ENCODE measurements around the gene SLC39A9.
"Not testable (repeated sequence)": the region's sequence is repeated elsewhere in the genome, so short reads cannot be mapped to it uniquely, and the experiment has no call there.

Gene SLC39A9

DNA sequence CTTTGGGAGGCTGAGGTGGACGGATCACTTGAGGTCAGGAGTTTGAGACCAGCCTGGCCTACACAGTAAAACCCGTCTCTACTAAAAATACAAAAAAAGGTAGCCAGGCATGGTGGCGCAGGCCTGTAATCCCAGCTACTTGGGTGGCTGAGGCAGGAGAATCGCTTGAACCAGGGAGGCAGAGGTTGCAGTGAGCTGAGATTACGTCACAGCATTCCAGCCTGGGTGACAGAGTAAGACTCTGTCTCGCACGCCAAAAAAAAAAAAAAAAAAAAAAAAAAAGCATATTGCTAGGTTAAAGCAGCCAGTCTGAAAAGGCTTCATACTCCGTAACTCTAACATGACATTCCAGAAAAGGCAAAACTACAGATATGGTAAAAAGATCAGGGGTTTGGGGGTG, 7.1 kb upstream of the SLC39A9 start:
- Mint-ChIP-seq H3K4me1 (ENCODE audit: low read depth) (peaks cover 38% of the 10 kb centered on the region), H3K36me3 (ENCODE audit: low read depth) (peaks cover 66% of the 10 kb centered on the region)
- H3K27ac Mint-ChIP-seq; H3K4me3 Mint-ChIP-seq; H3K27me3 Mint-ChIP-seq (ENCODE audit: low read depth); H3K9me3 Mint-ChIP-seq: not testable (repeated sequence)

DNA sequence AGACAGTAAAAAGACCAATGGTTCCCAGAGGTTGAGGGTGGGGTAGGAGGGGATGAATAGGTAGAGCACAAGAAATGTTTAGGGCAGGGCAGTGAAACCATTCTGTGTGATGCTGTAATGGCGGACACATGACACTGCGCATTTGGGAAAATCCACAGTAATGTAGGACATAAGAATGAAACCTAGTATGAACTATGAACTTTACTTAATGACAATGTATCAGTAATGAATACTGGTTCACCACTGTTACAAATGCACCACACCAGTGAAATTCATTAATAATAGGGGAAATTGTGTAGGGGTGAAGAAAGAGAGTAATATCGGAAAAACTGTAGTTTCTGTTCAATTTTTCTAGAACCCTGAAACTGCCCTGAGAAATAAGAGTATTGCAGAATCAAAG, 6.0 kb upstream of the SLC39A9 start:
- no peaks in the 10 kb centered on the region for H3K27me3 Mint-ChIP-seq (ENCODE audit: low read depth)
- peaks cover 42% of the 10 kb centered on the region for H3K4me1 Mint-ChIP-seq (ENCODE audit: low read depth)
- H3K9me3 Mint-ChIP-seq, result no peaks in the 10 kb centered on the region
- no peak overlapping the region for H3K27ac Mint-ChIP-seq
- peaks cover 64% of the 10 kb centered on the region for H3K36me3 Mint-ChIP-seq (ENCODE audit: low read depth)
- H3K4me3 Mint-ChIP-seq, result no peak overlapping the region

DNA sequence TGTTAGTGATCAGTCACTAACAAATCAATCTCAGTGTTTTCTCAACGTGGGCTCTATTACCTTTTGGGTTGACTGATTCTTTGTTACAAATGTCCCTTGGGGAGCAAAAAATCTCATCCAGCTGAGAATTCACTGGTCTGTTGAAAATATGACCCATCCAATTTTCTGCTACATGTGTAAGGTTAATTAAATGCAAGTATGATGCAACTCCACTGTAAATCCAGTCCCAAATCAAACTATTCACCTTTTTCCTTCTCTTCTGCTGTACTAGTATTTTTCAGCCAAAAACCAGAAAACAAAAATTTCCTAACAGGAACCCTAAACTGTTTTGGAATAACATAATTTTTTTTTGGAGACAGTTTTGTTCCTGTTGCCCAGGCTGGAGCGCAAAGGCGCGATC, 2.6 kb upstream of the SLC39A9 start:
- no peak overlapping the region for H3K27ac Mint-ChIP-seq
- H3K27me3 Mint-ChIP-seq (ENCODE audit: low read depth), result no peaks in the 10 kb centered on the region
- H3K9me3 Mint-ChIP-seq, result no peaks in the 10 kb centered on the region
- peaks cover 57% of the 10 kb centered on the region for H3K4me1 Mint-ChIP-seq (ENCODE audit: low read depth)
- peaks cover 65% of the 10 kb centered on the region for H3K36me3 Mint-ChIP-seq (ENCODE audit: low read depth)
- no peak overlapping the region for H3K4me3 Mint-ChIP-seq

DNA sequence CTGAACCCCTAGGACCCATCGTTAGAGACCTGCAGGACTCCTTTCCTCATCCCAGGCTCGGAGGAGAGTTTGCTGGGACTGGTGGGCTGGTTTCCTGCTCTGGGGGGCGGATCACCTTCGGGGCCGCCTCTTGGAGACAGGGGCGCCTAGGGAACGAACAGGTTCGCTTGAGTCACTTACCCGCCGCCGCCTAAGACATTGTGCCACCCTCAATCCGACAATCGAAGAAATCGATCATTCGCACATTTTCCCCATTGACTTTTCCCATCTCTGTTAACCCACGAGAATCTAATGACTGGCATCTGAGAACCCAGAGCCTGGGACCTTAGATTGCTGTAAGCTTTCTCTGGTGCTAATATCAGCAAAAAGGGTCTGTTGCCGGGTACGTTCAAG, 322 bp downstream of the SLC39A9 start:
- Mint-ChIP-seq H3K9me3 (no peaks in the 10 kb centered on the region), H3K27ac (peak overlapping the region; percentile 100), H3K4me3 (peak overlapping the region; percentile 96), H3K36me3 (ENCODE audit: low read depth) (peaks cover 44% of the 10 kb centered on the region), H3K4me1 (ENCODE audit: low read depth) (peaks cover 49% of the 10 kb centered on the region), H3K27me3 (ENCODE audit: low read depth) (no peaks in the 10 kb centered on the region)

DNA sequence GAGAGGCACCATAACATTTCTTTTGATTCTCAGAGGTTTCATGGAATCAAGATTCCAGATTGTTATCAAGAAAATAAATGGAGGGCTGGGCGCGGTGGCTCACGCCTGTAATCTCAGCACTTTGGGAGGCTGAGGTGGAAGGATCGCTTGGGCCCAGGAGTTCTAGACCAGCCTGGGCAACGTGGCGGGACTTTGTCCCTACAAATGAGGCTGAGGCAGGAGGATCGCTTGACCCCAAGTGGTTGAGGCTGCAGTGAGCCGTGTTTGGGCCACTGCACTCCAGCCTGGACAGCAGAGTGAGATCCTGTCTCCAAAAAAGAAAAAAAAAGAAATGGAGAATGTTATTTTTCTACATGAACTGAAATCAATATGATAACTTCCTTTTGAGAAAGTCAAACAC, 1.3 kb downstream of the SLC39A9 start:
- Mint-ChIP-seq H3K4me1 (ENCODE audit: low read depth) (peaks cover 52% of the 10 kb centered on the region), H3K27me3 (ENCODE audit: low read depth) (no peaks in the 10 kb centered on the region), H3K36me3 (ENCODE audit: low read depth) (peaks cover 40% of the 10 kb centered on the region), H3K4me3 (peak overlapping the region; percentile 96), H3K9me3 (no peaks in the 10 kb centered on the region), H3K27ac (no peak overlapping the region)

DNA sequence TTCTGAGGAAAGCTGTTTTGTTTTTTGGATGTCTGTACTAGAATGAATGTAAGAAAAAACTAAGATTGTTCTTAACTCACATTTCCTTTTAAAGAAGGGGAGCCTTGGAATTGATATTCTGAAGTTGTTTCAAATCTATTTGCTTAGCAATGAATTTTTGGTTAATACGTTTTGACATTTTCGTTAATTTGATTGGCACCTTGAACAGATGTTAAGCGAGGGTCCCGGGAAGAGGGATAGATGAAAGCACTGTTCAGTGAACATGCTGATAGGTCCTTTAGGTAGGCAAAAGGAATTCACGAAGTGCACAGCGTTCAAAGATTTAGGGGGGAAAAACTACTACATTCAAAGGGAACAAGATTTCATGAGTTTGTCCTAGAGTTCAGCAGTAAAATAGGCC, 1.7 kb downstream of the SLC39A9 start:
- Mint-ChIP-seq H3K4me3 (peak overlapping the region; percentile 96), H3K9me3 (no peaks in the 10 kb centered on the region), H3K27ac (no peak overlapping the region), H3K27me3 (ENCODE audit: low read depth) (no peaks in the 10 kb centered on the region), H3K36me3 (ENCODE audit: low read depth) (peaks cover 38% of the 10 kb centered on the region), H3K4me1 (ENCODE audit: low read depth) (peaks cover 52% of the 10 kb centered on the region)

DNA sequence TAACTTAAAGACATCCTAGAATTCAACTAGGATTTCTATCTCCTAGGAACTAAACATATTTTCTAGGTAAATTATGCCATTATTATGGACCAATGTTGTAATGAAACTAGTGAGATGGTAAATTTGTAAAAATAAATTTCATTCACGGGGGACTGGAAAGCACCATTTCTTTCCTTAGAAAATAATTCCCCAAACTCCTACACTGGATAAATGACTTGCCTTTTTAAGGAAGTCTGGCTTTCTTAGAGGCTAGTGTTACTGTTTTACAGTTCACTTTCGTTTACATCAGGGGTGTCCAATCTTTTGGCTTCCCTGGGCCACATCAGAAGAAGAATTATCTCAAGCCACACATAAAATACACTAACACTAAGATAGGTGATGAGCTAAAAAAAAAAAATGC, 3.3 kb downstream of the SLC39A9 start:
- Mint-ChIP-seq H3K27ac (no peak overlapping the region), H3K4me3 (no peak overlapping the region), H3K9me3 (no peaks in the 10 kb centered on the region), H3K27me3 (ENCODE audit: low read depth) (no peaks in the 10 kb centered on the region), H3K36me3 (ENCODE audit: low read depth) (peaks cover 22% of the 10 kb centered on the region), H3K4me1 (ENCODE audit: low read depth) (peaks cover 36% of the 10 kb centered on the region)

DNA sequence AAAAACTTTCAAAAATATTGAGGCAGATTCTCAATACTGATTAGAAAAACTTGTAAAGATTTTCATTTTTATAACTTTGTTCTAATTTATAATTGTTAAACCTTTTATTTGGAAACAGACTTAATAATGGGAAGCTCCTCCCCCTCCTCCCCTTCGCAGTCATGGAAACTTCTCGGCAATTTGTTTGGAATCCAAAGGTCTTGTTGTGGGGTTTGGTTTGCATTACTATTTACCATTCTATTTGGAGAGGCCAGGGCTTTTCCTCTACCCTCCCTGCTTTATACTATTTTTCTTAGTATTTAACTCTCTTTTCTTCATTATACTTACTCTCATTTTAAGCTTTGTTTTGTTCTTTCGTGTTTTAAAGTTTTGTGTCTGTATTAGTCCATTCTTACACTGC, 6.0 kb downstream of the SLC39A9 start:
- peaks cover 9% of the 10 kb centered on the region for H3K36me3 Mint-ChIP-seq (ENCODE audit: low read depth)
- H3K4me3 Mint-ChIP-seq, result no peak overlapping the region
- no peaks in the 10 kb centered on the region for H3K27me3 Mint-ChIP-seq (ENCODE audit: low read depth)
- peaks cover 27% of the 10 kb centered on the region for H3K4me1 Mint-ChIP-seq (ENCODE audit: low read depth)
- no peaks in the 10 kb centered on the region for H3K9me3 Mint-ChIP-seq
- H3K27ac Mint-ChIP-seq, result no peak overlapping the region

DNA sequence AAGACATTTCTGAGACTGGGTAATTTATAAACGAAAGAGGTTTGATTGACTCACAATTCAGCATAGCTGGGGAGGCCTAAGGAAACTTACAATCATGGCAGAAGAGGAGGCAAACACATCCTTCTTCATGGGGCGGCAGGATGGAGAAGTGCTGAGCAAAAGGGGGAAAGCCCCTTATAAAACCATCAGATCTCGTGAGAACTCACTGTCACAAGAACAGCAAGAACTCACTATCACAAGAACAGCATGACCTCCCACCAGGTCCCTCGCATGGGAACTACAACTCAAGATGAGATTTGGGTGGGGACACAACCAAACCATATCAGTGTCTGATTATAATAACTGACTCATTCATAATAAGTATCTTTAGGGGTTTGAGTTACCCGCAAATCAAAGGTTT, 6.4 kb downstream of the SLC39A9 start:
- Mint-ChIP-seq H3K27me3 (ENCODE audit: low read depth) (no peaks in the 10 kb centered on the region), H3K4me1 (ENCODE audit: low read depth) (peaks cover 24% of the 10 kb centered on the region), H3K9me3 (no peaks in the 10 kb centered on the region), H3K27ac (no peak overlapping the region), H3K4me3 (no peak overlapping the region), H3K36me3 (ENCODE audit: low read depth) (peaks cover 9% of the 10 kb centered on the region)

DNA sequence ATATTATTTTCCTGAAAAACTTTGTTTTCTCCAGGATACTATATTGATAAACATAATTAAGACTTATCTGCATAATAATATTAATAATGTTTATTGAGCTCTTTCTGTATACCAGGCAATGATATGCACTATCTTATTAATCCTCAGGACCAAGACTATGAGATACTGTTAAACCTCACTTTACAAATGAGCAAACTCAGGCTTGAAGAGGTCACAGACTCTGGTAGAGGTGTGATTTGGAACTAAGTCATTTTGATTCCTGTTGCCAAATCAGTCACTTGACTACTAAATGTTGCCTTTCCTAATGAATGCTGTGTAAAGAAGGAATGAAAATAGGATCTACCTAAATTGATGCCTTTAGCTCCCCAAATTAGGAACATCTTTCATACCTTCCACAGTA, 7.3 kb downstream of the SLC39A9 start:
- Mint-ChIP-seq H3K27ac (no peak overlapping the region), H3K27me3 (ENCODE audit: low read depth) (no peaks in the 10 kb centered on the region), H3K4me1 (ENCODE audit: low read depth) (peaks cover 15% of the 10 kb centered on the region), H3K36me3 (ENCODE audit: low read depth) (peaks cover 4% of the 10 kb centered on the region), H3K4me3 (no peak overlapping the region), H3K9me3 (no peaks in the 10 kb centered on the region)

DNA sequence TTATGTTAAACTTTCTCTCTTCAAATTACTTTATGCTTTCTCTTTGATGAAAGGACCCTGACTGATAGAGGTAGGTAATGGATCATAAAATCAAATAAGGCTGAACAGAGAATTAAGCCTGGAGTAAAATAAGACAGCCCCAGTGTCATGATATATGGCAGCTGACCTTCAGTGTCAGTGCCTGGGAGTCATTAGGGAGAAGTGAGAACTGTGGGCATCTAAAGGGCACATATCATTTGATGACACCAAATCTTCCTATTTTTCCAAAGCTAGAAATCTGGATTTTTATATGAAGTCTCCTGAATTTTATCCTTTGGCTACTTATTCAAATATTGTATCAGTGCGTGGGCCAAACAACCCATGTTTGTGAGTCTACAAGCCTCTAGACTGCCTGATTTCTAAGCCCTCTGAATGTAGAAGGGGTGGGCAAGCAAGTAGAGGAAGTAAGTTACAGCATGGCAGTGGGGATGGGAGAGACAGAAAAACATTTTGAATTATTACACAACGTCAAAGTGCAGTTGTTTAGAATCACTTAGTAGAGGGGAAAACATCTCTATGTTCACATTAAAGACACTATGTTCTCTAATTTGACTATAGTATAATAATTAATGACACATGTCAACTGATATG, 10.0 kb downstream of the SLC39A9 start:
- Mint-ChIP-seq H3K27me3 (ENCODE audit: low read depth) (no peaks in the 10 kb centered on the region), H3K4me1 (ENCODE audit: low read depth) (peaks cover 8% of the 10 kb centered on the region), H3K9me3 (no peaks in the 10 kb centered on the region), H3K36me3 (ENCODE audit: low read depth) (peaks cover 5% of the 10 kb centered on the region), H3K27ac (no peak overlapping the region), H3K4me3 (no peak overlapping the region)

DNA sequence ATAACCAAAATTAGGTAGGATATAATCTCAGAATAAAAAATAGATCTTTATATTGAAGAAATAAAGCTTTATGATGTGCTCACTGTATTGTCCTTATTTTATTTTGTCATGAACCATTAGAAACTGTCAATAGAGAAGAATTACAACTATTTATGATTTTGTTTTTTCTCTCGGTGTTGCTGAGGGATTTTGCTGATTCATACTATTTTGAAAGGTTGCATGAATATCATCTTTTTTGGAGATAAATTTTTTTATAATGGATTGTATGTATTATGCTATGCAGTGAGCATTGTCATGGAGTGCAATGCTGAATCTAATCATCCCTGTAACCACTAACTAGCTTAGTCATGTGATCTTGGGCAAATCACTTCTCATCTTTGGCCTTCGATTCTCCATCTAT, 15.0 kb downstream of the SLC39A9 start:
- H3K4me1 Mint-ChIP-seq (ENCODE audit: low read depth), result peaks cover 5% of the 10 kb centered on the region
- H3K27ac Mint-ChIP-seq, result no peak overlapping the region
- H3K36me3 Mint-ChIP-seq (ENCODE audit: low read depth), result peaks cover 5% of the 10 kb centered on the region
- H3K4me3 Mint-ChIP-seq, result no peak overlapping the region
- H3K9me3 Mint-ChIP-seq, result peaks cover 11% of the 10 kb centered on the region
- no peaks in the 10 kb centered on the region for H3K27me3 Mint-ChIP-seq (ENCODE audit: low read depth)

DNA sequence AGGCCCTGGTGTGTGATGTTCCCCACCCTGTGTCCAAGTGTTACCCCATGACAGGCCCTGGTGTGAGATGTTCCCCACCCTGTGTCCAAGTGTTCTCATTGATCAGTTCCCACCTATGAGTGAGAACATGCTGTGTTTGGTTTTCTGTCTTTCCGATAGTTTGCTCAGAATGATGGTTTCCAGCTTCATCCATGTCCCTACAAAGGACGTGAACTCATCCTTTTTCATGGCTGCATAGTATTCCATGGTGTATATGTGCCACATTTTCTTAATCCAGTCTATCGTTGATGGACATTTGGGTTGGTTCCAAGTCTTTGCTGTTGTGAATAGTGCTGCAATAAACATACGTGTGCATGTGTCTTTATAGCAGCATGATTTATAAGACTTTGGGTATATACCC, 17.6 kb downstream of the SLC39A9 start:
- Mint-ChIP-seq H3K9me3 (peaks cover 11% of the 10 kb centered on the region), H3K4me1 (ENCODE audit: low read depth) (peaks cover 24% of the 10 kb centered on the region)
- H3K36me3 Mint-ChIP-seq (ENCODE audit: low read depth); H3K27ac Mint-ChIP-seq; H3K27me3 Mint-ChIP-seq (ENCODE audit: low read depth); H3K4me3 Mint-ChIP-seq: not testable (repeated sequence)

DNA sequence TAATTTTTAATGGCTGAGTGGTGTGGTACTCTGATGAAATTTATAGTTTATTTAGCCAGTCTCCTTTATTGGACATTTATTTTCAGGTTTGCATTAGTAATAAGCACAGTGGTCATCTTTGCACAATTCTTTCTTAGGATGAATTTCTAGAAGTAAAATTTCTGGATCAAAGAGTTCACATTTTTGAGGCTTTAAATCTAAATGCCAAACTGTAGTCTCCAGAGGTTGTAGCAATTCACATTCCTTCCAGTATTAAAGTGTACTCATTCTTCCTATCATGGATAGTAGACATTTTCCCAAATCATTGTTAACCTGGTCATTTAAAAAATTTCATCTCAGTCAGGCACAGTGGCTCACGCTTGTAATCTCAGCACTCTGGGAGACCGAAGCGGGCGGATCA, 24.8 kb downstream of the SLC39A9 start:
- Mint-ChIP-seq H3K9me3 (no peaks in the 10 kb centered on the region), H3K27ac (no peak overlapping the region), H3K4me1 (ENCODE audit: low read depth) (peaks cover 24% of the 10 kb centered on the region), H3K4me3 (no peak overlapping the region), H3K36me3 (ENCODE audit: low read depth) (peaks cover 18% of the 10 kb centered on the region), H3K27me3 (ENCODE audit: low read depth) (no peaks in the 10 kb centered on the region)

DNA sequence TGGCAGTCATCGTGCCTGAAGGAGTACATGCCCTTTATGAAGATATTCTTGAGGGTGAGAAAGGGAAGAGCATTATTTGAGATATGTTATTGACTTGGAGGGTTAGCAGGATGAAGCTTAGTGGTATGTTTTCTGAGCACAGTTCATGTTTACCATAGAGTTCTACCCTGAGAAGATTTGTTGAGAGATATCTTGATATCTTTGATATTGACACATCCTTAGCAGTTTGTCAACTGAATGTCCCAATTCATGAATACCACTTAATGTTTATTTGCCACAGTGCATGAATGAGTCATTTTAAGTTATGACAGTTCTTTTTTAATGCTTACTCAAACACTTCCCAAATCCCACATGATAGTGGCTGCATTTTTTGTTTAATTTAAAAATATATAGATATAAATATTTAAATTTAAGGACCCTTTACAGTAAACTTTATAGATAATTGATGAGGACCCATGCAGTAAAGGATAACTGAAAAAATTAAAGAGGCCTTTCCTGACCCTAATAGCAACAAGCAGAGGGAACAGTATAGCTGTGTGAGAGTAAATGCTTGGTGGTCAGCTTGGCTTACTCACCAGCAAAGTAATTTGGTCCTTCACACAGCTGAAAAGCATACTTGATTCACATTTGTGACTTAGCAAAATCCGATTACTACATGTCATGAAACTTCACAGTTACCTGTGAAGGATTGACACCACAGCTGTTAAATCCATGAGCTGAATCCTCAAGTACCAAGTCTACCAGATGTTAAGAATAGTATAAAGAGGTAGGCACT, 25.8 kb downstream of the SLC39A9 start:
- Mint-ChIP-seq H3K4me3 (no peak overlapping the region), H3K9me3 (no peaks in the 10 kb centered on the region), H3K36me3 (ENCODE audit: low read depth) (peaks cover 19% of the 10 kb centered on the region), H3K27me3 (ENCODE audit: low read depth) (no peaks in the 10 kb centered on the region), H3K27ac (no peak overlapping the region), H3K4me1 (ENCODE audit: low read depth) (peaks cover 18% of the 10 kb centered on the region)
